Thyroid gland (tissue), 4 donors: Measurements from ENCODE around the gene DPEP1.

Experiments
- POLR2A ChIP-seq, 2 donors: fragments of 450-650 bp; IDR thresholded peaks; one replicate each; pipeline ENCODE4 v1.6.1; 2017; ENCODE audit warnings: antibody characterized with exemption in 2 of 2, mild to moderate bottlenecking in 2 of 2, moderate library complexity in 1 of 2
- TF ChIP-seq, protein P1 (sequence below), 6 experiments: fragments of 200-600 bp in 3 of 6; fragments of 450-650 bp in 3 of 6; sonication (generic) in 3 of 6; IDR thresholded peaks; one replicate each; pipeline ENCODE4 v1.5.1; 2016 to 2019; ENCODE audit warnings: antibody characterized with exemption in 6 of 6, mild to moderate bottlenecking in 2 of 6, inconsistent platforms in 1 of 6, moderate library complexity in 1 of 6

GRCh38 chr16:89600956-89601355, 12.5 kb upstream of the DPEP1 start:
- TF ChIP-seq, protein P1, sequence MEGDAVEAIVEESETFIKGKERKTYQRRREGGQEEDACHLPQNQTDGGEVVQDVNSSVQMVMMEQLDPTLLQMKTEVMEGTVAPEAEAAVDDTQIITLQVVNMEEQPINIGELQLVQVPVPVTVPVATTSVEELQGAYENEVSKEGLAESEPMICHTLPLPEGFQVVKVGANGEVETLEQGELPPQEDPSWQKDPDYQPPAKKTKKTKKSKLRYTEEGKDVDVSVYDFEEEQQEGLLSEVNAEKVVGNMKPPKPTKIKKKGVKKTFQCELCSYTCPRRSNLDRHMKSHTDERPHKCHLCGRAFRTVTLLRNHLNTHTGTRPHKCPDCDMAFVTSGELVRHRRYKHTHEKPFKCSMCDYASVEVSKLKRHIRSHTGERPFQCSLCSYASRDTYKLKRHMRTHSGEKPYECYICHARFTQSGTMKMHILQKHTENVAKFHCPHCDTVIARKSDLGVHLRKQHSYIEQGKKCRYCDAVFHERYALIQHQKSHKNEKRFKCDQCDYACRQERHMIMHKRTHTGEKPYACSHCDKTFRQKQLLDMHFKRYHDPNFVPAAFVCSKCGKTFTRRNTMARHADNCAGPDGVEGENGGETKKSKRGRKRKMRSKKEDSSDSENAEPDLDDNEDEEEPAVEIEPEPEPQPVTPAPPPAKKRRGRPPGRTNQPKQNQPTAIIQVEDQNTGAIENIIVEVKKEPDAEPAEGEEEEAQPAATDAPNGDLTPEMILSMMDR (IDR thresholded peaks at IDR 0.05): no peak
- no peak for TF ChIP-seq POLR2A (IDR thresholded peaks at IDR 0.05)
